Gastrocnemius medialis (tissue), 4 donors: ENCODE results near the gene TFEB. TPM values are rescaled to one million over a fixed set of nuclear protein-coding genes. Genes with fewer than 3 reads are reported as not detected.

ENCODE experiments used
- ATAC-seq, 2 donors: fragments of 150-250 bp; one replicate each; pipeline ENCODE4 v1.9.1; 2016
- DNase-seq, 2 donors: peaks; one replicate each; pipeline ENCODE4 v3.0.0-alpha.2; 2019
- H3K27ac ChIP-seq, 4 donors: fragments of 200-600 bp; sonication (generic); 1 replicate in 1 of 4; 2 replicates in 3 of 4; pipeline ENCODE4 v1.5.1; 2016 to 2018; ENCODE audit warnings: mild to moderate bottlenecking in 2 of 4, moderate library complexity in 1 of 4
- H3K27me3 ChIP-seq, 3 donors: fragments of 200-600 bp; sonication (generic) in 2 of 3; 1 replicate in 1 of 3; 2 replicates in 2 of 3; pipeline versions ENCODE4 v1.5.1 to v1.6.0; 2016 to 2019; ENCODE audit warnings: mild to moderate bottlenecking in 1 of 3, moderate library complexity in 1 of 3
- H3K36me3 ChIP-seq, 2 donors: fragments of 200-600 bp; sonication (generic) in 1 of 2; one replicate each; pipeline ENCODE4 v1.5.1; 2017 to 2018
- H3K4me1 ChIP-seq, 2 donors: fragments of 200-600 bp; sonication (generic) in 1 of 2; one replicate each; pipeline ENCODE4 v1.5.1; 2016 to 2017; ENCODE audit warnings: mild to moderate bottlenecking in 2 of 2
- H3K4me3 ChIP-seq, 4 donors: fragments of 200-600 bp; sonication (generic) in 3 of 4; 1 replicate in 1 of 4; 2 replicates in 3 of 4; pipeline ENCODE4 v1.5.1; 2016 to 2019; ENCODE audit warnings: mild to moderate bottlenecking in 2 of 4
- H3K9me3 ChIP-seq, 3 donors: fragments of 200-600 bp; sonication (generic) in 2 of 3; 1 replicate in 1 of 3; 2 replicates in 2 of 3; pipeline ENCODE4 v1.5.1; 2016 to 2019
- CTCF ChIP-seq, 5 experiments: fragments of 450-650 bp in 3 of 5; fragments of 200-600 bp in 2 of 5; sonication (generic) in 2 of 5; IDR thresholded peaks in 4 of 5; conservative IDR thresholded peaks in 1 of 5; 1 replicate in 4 of 5; 2 replicates in 1 of 5; pipeline ENCODE4 v1.5.1; 2016 to 2019; ENCODE audit warnings: antibody characterized with exemption in 5 of 5, mild to moderate bottlenecking in 3 of 5, moderate library complexity in 3 of 5
- POLR2A ChIP-seq, 2 donors: fragments of 450-650 bp; IDR thresholded peaks; one replicate each; pipeline ENCODE4 v1.6.1; 2017; ENCODE audit warnings: antibody characterized with exemption in 2 of 2, mild to moderate bottlenecking in 2 of 2, moderate library complexity in 2 of 2
- in situ Hi-C, 4 donors: fragments of 200-750 bp; cut with MboI; loops; one replicate each; pipeline versions ENCODE4 v1.15.0 to v1.8.0; 2017; ENCODE audit warnings: low sequenced_read_pairs in 4 of 4
- intact Hi-C: fragments of 100-400 bp; cut with DNase I; formaldehyde crosslinking; loops from one replicate; pipeline ENCODE4 v1.15.1; 2023; ENCODE audit warnings: low total_unique reads
- total RNA-seq, 4 donors: library from RNA; depleted of rRNA; stranded (reverse); fragments of >200 nt; gene quantifications; one replicate each; pipeline versions ENCODE4 v1.1.0 to v1.2.3, GENCODE V29; 2016

TFEB gene
- total RNA-seq, 4 donors from 2014 or later = 82.8 to 121 (median 93.3) TPM

- no peaks in the 10 kb centered on the region for H3K27me3 ChIP-seq
- no peak for ATAC-seq
- intact Hi-C loops = loop anchor here (10.0 kb wide), 3 partner anchors 1049 to 1439 kb away; partner anchors contain the start of genes BICRAL, KLHDC3, MEA1 and SRF
- H3K36me3 ChIP-seq = no peaks in the 10 kb centered on the region
- peaks cover 9 to 14% of the 10 kb centered on the region in 2 donors for H3K4me1 ChIP-seq
- DNase-seq = no peak
- no peaks in the 10 kb centered on the region for H3K9me3 ChIP-seq
- in situ Hi-C loops = loop anchor here in 1 of 4 donors (5.0 kb wide), 1 partner anchor 34 kb away; no protein-coding TSS in a partner anchor
- H3K27ac ChIP-seq = no peak overlapping the region
- H3K4me3 ChIP-seq = no peak overlapping the region
- TF ChIP-seq CTCF (IDR thresholded peaks at IDR 0.05 in 4 of 5, conservative IDR thresholded peaks at IDR 0.05 in 1 of 5) = no peak
Measured at GRCh38 chr6:41736186-41736733, 852 bp upstream of the TFEB start.

- peak overlapping the region; percentile 76 to 97 (median 90) for H3K4me3 ChIP-seq
- in situ Hi-C loops (loop anchor here in 1 of 4 donors (5.0 kb wide), 1 partner anchor 33 kb away; no protein-coding TSS in a partner anchor), intact Hi-C loops (loop anchor here (1.0 to 10.0 kb wide), 7 partner anchors 23 to 1440 kb away; partner anchors contain the start of genes BICRAL, FRS3, KLHDC3 and MEA1)
- H3K36me3 ChIP-seq = no peaks in the 10 kb centered on the region
- peaks cover 21 to 28% of the 10 kb centered on the region in 2 donors for H3K4me1 ChIP-seq
- TF ChIP-seq CTCF (IDR thresholded peaks at IDR 0.05 in 4 of 5, conservative IDR thresholded peaks at IDR 0.05 in 1 of 5) = no peak
- no peak for TF ChIP-seq POLR2A (IDR thresholded peaks at IDR 0.05)
- H3K27ac ChIP-seq = peak overlapping the region; percentile 97 to 99 (median 98)
- ATAC-seq (peak; percentile 31 to 50), DNase-seq (peak; percentile 78 to 84)
- no peaks in the 10 kb centered on the region for H3K27me3 ChIP-seq
- H3K9me3 ChIP-seq = no peaks in the 10 kb centered on the region
Measured at GRCh38 chr6:41734666-41735426, 562 bp downstream of the TFEB start.

GRCh38 chr6:41733707-41734665, 1.4 kb downstream of the TFEB start:
- peak overlapping the region; percentile 97 to 99 (median 98) for H3K27ac ChIP-seq
- no peaks in the 10 kb centered on the region for H3K36me3 ChIP-seq
- intact Hi-C loops = loop anchor here (1.0 to 10.0 kb wide), 7 partner anchors 22 to 1441 kb away; partner anchors contain the start of genes BICRAL, KLHDC3, MEA1 and NFYA
- in situ Hi-C loops = no loop called here
- TF ChIP-seq CTCF (IDR thresholded peaks at IDR 0.05 in 4 of 5, conservative IDR thresholded peaks at IDR 0.05 in 1 of 5) (no peak), POLR2A (IDR thresholded peaks at IDR 0.05) (peak; percentile 85 to 89)
- DNase-seq (peak; percentile 85 to 93), ATAC-seq (peak; percentile 37 to 51)
- H3K4me3 ChIP-seq = peak overlapping the region; percentile 76 to 97 (median 90)
- H3K9me3 ChIP-seq = no peaks in the 10 kb centered on the region
- H3K4me1 ChIP-seq = peaks cover 29 to 36% of the 10 kb centered on the region in 2 donors
- H3K27me3 ChIP-seq = no peaks in the 10 kb centered on the region

- no peaks in the 10 kb centered on the region for H3K27me3 ChIP-seq
- peak overlapping the region; percentile 97 to 99 (median 98) for H3K27ac ChIP-seq
- ATAC-seq = peak; percentile 0
- peak overlapping the region; percentile 76 to 97 (median 90) for H3K4me3 ChIP-seq
- no peaks in the 10 kb centered on the region for H3K9me3 ChIP-seq
- H3K36me3 ChIP-seq = no peaks in the 10 kb centered on the region
- peaks cover 36 to 40% of the 10 kb centered on the region in 2 donors for H3K4me1 ChIP-seq
- TF ChIP-seq POLR2A (IDR thresholded peaks at IDR 0.05) (no peak), CTCF (IDR thresholded peaks at IDR 0.05 in 4 of 5, conservative IDR thresholded peaks at IDR 0.05 in 1 of 5) (no peak)
- intact Hi-C loops (loop anchor here (1.0 to 10.0 kb wide), 5 partner anchors 27 to 1441 kb away; partner anchors contain the start of genes BICRAL, KLHDC3, MEA1 and NFYA), in situ Hi-C loops (no loop called here)
- DNase-seq = no peak
Measured at GRCh38 chr6:41733360-41733706, 2.1 kb downstream of the TFEB start.
